ENCODE measurements around the gene PTK6. TPM values are rescaled to one million over a fixed set of nuclear protein-coding genes. Genes with fewer than 3 reads are reported as not detected.
A peak's percentile ranks its signal among the peaks of the same experiment; 100 is the strongest.

PTK6 gene
- total RNA-seq, result 100 to 1,000 TPM in 1 of 2 donors, 10 to 100 TPM in 1; 85.7 to 117 TPM
- long read RNA-seq, transcript PTK6-202 (8 exons, 2,931 nt), result major isoform, 65 of 186 reads
- long read RNA-seq, transcript PTK6-201 (7 exons, 2,401 nt), result minor isoform, 9 of 186 reads
- long read RNA-seq, partial matches to known transcripts, result 41 of 186 reads
- long read RNA-seq, other reads (novel, unspliced or antisense), result 71 of 186 reads

DNA sequence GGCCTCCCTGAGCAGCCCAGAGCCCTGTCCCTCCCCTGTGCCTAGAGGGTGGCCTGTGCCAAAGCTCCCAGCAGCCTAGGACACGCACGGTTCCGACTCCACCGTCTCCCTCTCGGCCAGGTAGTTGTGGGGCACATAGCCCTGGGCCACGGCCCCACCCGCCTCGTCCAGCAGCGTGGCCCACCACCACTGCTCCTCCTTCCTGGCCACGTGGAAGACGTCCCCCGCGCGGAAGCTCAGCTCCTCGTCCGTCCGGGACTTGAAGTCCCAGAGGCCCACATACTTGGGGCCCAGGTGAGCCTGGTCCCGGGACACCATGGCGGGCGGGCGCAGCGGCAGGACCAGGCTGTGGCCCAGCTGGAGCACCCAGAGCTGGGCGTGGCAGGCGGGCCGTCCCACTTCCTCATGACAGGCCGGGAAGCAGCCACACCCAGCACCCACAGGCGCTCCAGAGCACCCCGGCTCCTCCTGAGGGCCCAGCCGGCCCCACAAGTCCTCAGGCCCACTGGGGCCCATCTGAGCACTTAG, at the start of gene PTK6:
Gene PTK6, minus strand, starts transcription at position 380 of the 528 bp plus-strand sequence. Its CDS starts 62 bp downstream, at position 318.
- intact Hi-C loops (cut with DNase I, micrococcal nuclease), result loop anchor here (5.0 to 10.0 kb wide), 2 partner anchors 435 to 438 kb away; partner anchors contain the start of gene SAMD10 (in 1 of the 2)
- ATAC-seq (peak; percentile 49), DNase-seq (peak; percentile 89 to 90)

DNA sequence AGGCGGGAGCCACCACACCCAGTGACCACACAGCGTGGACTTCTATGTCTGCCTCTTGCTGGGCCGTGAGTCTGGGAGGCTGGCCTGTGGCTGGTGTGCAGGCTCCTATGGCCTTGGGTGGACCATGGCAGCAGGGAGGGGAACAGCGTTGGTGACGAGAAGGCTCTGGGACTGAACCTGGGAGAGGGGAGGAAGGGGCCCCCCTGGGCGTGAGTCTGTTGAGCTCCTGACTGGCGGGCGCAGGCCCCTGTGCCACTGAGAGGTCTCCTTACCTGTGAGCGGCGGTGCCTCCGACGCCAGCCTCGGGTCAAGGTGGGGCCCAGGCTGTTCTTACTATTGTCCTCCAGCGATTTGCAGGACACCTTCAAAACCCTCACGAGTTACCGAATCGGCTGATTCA, 49.6 kb upstream of the PTK6 start:
- intact Hi-C loops (cut with DNase I, micrococcal nuclease), result no loop called here
- DNase-seq, result no peak

DNA sequence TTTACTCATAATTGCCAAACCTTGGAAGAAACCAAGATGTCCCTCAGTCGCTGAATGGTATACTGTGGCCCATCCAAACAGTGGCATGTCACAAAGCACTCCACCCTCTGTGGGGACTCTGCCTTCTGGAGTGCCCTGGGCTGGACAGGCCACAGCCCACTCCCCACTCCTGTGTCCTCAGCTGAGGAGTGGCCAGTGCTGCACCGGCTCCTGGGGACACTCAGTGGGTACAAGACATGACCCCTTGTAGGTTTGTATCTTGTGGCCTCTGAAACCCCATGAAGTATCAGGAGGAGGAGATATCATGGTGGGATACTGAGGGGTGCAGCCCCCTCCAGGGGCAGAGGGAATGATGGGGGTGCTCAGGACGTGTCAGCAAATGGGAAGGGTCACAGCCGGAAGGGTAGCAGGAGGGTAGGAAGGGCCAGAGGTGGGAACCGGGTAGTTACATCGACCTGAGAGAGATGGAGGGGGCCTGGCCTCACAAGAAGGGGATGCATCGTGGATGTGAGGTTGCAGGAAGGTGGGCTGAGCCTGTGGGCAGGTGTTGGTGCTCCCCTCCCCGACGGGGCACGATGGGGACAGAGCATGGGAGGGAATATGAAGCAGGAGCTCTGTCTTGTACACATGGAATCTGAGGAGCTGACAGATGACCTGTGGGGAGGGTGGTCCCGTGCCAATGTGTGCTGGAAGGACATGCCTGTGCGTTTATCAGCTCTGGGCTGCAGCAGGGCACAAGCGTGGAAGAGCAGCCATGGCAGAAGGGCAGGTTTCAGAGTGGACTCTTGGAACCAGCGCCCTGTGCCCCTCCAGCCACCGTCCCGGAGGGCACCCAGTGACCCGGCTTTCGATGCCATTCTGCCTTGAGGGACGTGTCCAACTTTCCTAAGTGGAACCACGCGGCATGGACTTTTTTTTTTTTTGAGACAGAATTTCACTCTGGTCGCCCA, 48.7 kb upstream of the PTK6 start:
- DNase-seq (no peak), ATAC-seq (no peak)
- intact Hi-C loops (cut with DNase I, micrococcal nuclease), result no loop called here

More for the DNA sequence above, 49.6 kb upstream of the PTK6 start:
- no peak for ATAC-seq

DNA sequence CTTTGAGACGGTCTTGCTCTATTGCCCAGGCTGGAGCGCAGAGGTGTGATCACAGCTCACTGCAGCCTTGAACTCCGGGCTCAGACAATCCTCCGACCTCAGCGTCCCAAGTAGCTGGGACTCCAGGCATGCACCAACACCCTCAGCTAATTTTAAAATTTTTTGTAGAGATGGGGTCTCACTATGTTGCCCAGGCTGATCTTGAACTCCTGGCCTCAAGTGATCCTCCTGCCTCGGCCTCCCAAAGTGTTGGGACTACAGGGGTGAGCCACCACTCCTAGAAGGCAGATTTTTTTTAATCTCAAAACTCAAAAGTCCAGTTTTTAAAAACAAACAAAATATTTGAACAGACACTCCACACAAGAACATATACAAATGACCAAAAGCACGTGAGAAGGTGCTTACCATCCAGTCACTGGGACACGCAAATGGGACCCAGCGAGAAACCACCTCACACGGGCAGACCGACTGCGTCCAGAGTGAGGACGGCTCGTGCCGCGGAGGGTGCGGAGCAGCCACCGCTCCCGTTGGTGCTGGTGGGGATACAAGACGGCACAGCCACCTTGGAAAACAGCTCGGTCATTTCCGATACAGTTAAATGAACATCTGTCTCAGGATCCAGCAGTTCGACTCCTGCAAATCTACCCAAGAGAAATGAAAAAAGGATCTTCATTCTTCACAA, 45.3 kb upstream of the PTK6 start:
- ATAC-seq, result no peak
- DNase-seq, result no peak
- intact Hi-C loops (cut with DNase I, micrococcal nuclease), result no loop called here

GRCh38 chr20:63580796-63581461, 43.8 kb upstream of the PTK6 start:
- ATAC-seq (peak; percentile 62), DNase-seq (peak in 1 of 2 donors; percentile 62)
- intact Hi-C loops (cut with DNase I, micrococcal nuclease), result no loop called here

- ATAC-seq (no peak), DNase-seq (no peak)
- intact Hi-C loops (cut with DNase I, micrococcal nuclease), result no loop called here
These were observed 42.0 kb upstream of the PTK6 start for GRCh38 chr20:63579017-63579694.

- peak in 1 of 2 donors; percentile 46 for DNase-seq
- peak; percentile 16 for ATAC-seq
- intact Hi-C loops (cut with DNase I, micrococcal nuclease), result no loop called here
These were observed 41.2 kb upstream of the PTK6 start for GRCh38 chr20:63578224-63579016.

DNA sequence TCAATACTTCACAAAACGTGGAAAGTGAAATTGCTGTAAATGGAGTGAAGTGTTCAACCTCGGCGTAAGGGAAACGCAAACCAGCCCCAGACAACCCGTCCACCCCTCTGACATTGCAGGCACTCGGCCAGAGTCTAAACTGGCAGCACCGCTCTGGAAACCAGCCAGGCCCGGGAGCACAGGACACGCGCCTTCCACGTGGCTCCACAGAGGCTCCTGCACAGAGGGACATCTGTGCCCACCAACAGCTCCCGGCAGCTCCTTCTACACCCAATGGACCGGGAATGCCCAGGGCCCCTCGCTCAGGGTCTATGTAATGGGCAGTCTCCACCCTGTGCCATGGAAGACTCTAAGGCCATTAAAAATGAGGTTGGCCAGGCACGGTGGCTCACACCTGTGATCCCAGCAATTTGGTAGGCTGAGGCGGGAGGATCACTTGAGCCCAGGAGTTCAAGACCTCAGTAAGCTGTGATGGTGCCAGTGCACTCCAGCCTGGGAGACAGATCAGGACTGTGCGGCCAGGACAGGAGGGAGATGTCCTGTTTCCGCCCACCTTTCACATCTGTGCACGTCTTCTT, 40.2 kb upstream of the PTK6 start:
- ATAC-seq (peak; percentile 10), DNase-seq (peak in 1 of 2 donors; percentile 62)
- intact Hi-C loops (cut with DNase I, micrococcal nuclease), result no loop called here

DNA sequence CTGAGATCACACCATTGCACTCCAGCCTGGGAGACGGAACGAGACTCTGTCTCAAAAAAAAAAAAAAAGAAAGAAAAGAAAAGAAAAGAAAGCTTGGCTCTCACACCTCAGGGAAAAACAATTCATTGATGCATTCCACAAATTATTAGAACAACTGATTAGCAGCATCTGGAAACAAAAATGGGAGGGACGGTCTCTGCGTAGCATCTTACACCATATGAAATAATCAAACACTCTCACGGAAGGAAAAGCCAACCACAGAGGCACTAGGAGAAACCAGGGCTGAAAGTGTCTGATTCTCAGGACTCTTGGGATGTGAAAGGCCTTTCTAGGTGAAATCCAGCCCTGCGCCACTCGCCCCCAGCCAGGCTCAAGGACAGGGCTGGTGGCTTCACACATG, 39.1 kb upstream of the PTK6 start:
- ATAC-seq (no peak), DNase-seq (no peak)
- intact Hi-C loops (cut with DNase I, micrococcal nuclease), result no loop called here

- ATAC-seq (no peak), DNase-seq (no peak)
- intact Hi-C loops (cut with DNase I, micrococcal nuclease), result no loop called here
These were observed 37.9 kb upstream of the PTK6 start for GRCh38 chr20:63574829-63575743.

- ATAC-seq (peak; percentile 89), DNase-seq (peak; percentile 84 to 85)
- intact Hi-C loops (cut with DNase I, micrococcal nuclease), result no loop called here
These were observed 37.1 kb upstream of the PTK6 start, which contains the start of gene HELZ2 for GRCh38 chr20:63574156-63574828. Gene HELZ2, minus strand, starts transcription at chr20:63574239. Its CDS starts 1,854 bp downstream, at chr20:63572385.

DNA sequence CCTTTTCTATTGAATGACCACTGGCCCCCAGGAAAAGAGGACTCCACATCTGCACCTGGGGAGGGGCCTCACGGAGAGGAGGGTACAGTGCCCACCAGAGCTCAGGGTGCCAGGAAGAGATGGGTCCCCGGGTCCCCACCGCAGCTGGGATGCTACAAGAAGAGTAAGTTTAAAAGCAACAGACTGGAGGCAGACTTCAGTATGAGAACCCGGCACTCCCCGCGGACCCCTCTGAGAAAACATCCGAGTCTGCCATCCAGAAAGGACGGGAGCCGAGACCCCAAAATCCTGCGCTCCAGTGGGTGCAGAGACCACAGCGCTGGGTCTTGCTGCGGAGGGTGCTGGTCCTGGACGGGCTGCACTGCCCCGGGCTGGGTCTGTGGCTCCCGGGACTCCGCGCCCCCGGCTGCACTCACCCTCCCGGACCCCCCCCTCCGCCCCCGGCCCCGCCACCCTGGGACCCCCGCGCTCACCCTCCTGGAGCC, 36.5 kb upstream of the PTK6 start:
- peak; percentile 36 for ATAC-seq
- peak in 1 of 2 donors; percentile 32 for DNase-seq
- intact Hi-C loops (cut with DNase I, micrococcal nuclease), result no loop called here

DNA sequence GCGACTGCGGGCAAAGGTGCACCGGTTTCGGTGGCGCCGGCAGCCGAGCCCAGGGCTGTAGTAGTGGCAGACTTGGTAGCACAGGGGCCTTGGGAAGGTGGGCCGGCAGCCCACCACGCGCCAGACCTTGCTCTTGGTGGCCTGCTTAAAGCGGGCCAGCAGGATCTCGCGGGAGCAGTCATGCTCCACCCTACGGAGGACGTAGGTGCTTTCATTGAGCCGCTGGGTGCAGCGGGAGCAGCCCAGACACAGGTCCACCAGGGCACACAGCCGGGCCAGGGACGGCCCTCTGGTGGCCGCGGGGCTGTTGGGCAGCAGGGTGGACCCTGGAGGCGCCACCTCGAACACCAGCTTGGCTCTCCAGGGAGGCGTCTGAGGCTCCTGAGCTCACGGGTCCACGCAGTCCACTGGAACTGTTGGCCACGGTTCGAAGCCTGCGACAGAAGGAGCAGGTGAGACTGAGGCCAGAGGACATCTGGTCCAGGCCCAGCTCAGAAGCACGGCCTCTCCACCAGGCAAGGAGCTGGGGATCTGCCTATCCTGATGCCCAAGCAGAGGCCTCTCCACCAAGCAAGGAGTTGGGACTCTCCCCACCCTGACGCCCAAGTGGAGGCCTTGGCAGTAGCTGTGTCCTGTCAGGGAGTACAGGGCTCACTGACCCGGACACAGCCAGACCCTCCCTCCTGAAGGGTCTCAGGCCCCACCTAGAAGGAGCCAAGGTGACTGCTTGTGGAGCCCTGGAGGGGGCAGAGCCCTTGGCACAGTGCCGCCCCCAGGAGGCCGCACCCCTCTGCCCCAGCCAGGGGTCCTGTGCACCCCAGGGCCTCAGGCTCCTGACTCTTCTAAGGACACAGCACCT, 35.8 kb upstream of the PTK6 start:
- DNase-seq (no peak), ATAC-seq (peak; percentile 8)
- intact Hi-C loops (cut with DNase I, micrococcal nuclease), result no loop called here

GRCh38 chr20:63572071-63572787, 35.1 kb upstream of the PTK6 start:
- no peak for ATAC-seq

More at GRCh38 chr20:63572071-63572787, 35.1 kb upstream of the PTK6 start:
- intact Hi-C loops (cut with DNase I, micrococcal nuclease), result no loop called here
- no peak for DNase-seq

All from left colon (tissue), 2 donors.